Fibroblast of villous mesenchyme (primary cell): ENCODE measurements around the gene FAM200A. TPM values are rescaled to one million over a fixed set of nuclear protein-coding genes. Genes with fewer than 3 reads are reported as not detected.

Experiments used
- DNase-seq: peaks from one replicate; pipeline ENCODE4 v3.0.0-alpha.2; 2010; ENCODE audit warnings: low read depth
- H3K4me3 ChIP-seq: 2 replicates; pipeline ENCODE4 v1.5.1; 2011; ENCODE audit warnings: low read depth, mild to moderate bottlenecking, low read length
- CTCF ChIP-seq: IDR thresholded peaks from 2 replicates; pipeline ENCODE4 v1.5.1; 2012; ENCODE audit warnings: low read depth, mild to moderate bottlenecking, low read length; ENCODE audit not compliant: insufficient read depth
- total RNA-seq: library from RNA; depleted of rRNA; stranded (reverse); fragments of >200 nt; gene quantifications from 2 replicates; pipeline ENCODE4 v1.2.3, GENCODE V29; 2012

The FAM200A gene
- total RNA-seq, 1 donor: 9.5 TPM

GRCh38 chr7:99500637-99501009, 51.3 kb downstream of the FAM200A start:
- DNase-seq: no peak

GRCh38 chr7:99499721-99500636, 51.9 kb downstream of the FAM200A start, which contains the start of gene ZNF394:
ZNF394 (minus strand) TSS chr7:99500281; CDS start chr7:99500093, 188 bp downstream.
- no peak for TF ChIP-seq CTCF
- peak; percentile 94 for DNase-seq
- peak within 1 kb of the TSS; percentile 90 for H3K4me3 ChIP-seq

More at GRCh38 chr7:99500637-99501009, 51.3 kb downstream of the FAM200A start:
- no peak for TF ChIP-seq CTCF
- peak overlapping the region; percentile 90 for H3K4me3 ChIP-seq

GRCh38 chr7:99499371-99499720, 52.6 kb downstream of the FAM200A start:
- DNase-seq: peak; percentile 21
- no peak for TF ChIP-seq CTCF
- H3K4me3 ChIP-seq: peak overlapping the region; percentile 90

GRCh38 chr7:99498546-99498944, 53.4 kb downstream of the FAM200A start:
- H3K4me3 ChIP-seq: peak overlapping the region; percentile 90
- no peak for DNase-seq
- no peak for TF ChIP-seq CTCF

GRCh38 chr7:99497766-99498545, 54.0 kb downstream of the FAM200A start:
- H3K4me3 ChIP-seq: peak overlapping the region; percentile 90
- TF ChIP-seq CTCF: no peak
- no peak for DNase-seq

Other genes with a start within 250 kb of the FAM200A start
- 158 and 160 TPM in 2 replicates for gene ARPC1A, start 226.2 kb downstream of the FAM200A start, total RNA-seq
- gene ARPC1B, start 177.4 kb downstream of the FAM200A start, total RNA-seq: 186 and 241 TPM in 2 replicates
- 34.5 and 38.0 TPM in 2 replicates for gene PDAP1, start 143.5 kb downstream of the FAM200A start, total RNA-seq
- gene BUD31, start 143.1 kb downstream of the FAM200A start, total RNA-seq: 101 and 170 TPM in 2 replicates
- 7.7 and 8.2 TPM in 2 replicates for gene PTCD1, start 113.3 kb downstream of the FAM200A start, total RNA-seq
- 33.8 and 38.4 TPM in 2 replicates for gene CPSF4, start 113.2 kb downstream of the FAM200A start, total RNA-seq
- 190 and 573 TPM in 2 replicates for gene ATP5MF, start 85.9 kb downstream of the FAM200A start, total RNA-seq
- 9.3 and 11.7 TPM in 2 replicates for gene ZNF789, start 79.2 kb downstream of the FAM200A start, total RNA-seq
- gene ZNF394, start 51.8 kb downstream of the FAM200A start, total RNA-seq: 22.5 and 30.2 TPM in 2 replicates
- gene ZKSCAN5, start 47.5 kb downstream of the FAM200A start, total RNA-seq: 11.6 and 17.7 TPM in 2 replicates
- gene ZNF655, start 6.5 kb upstream of the FAM200A start, total RNA-seq: 75.7 and 88.5 TPM in 2 replicates
- gene TMEM225B, start 46.2 kb upstream of the FAM200A start, total RNA-seq: 0.43 and 1.6 TPM in 2 replicates
- gene ZSCAN25, start 64.8 kb upstream of the FAM200A start, total RNA-seq: 11.9 and 13.4 TPM in 2 replicates
- under 0.01 and 0.43 TPM in 2 replicates for gene CYP3A5, start 127.9 kb upstream of the FAM200A start, total RNA-seq
- gene CYP3A7, start 183.1 kb upstream of the FAM200A start, total RNA-seq: not detected in 2 replicates
- not detected in 2 replicates for gene CYP3A4, start 232.1 kb upstream of the FAM200A start, total RNA-seq